Heart right ventricle (tissue), 16 donors: Measurements from ENCODE around the gene PCBD1. TPM values are rescaled to one million over a fixed set of nuclear protein-coding genes. Genes with fewer than 3 reads are reported as not detected.

Experiments
- ATAC-seq, 8 donors: fragments of 200-7000 bp; cut with Tn5 transposase; one replicate each; pipeline ENCODE4 v1.9.1; 2020; ENCODE audit warnings: mild to moderate bottlenecking in 8 of 8, moderate library complexity in 8 of 8, moderate number of reproducible peaks in 1 of 8
- DNase-seq, 2 donors: peaks; one replicate each; pipeline ENCODE4 v3.0.0-alpha.2; 2020
- H3K27ac ChIP-seq, 10 donors: fragments of 200-600 bp; sonication (generic) in 2 of 10; one replicate each; pipeline versions ENCODE4 v1.5.0 to v1.8.0; 2020 to 2022; ENCODE audit warnings: mild to moderate bottlenecking in 3 of 10
- H3K27me3 ChIP-seq, 7 donors: fragments of 200-600 bp; one replicate each; pipeline ENCODE4 v1.8.0; 2021 to 2022; ENCODE audit warnings: mild to moderate bottlenecking in 2 of 7
- H3K36me3 ChIP-seq, 9 donors: fragments of 200-600 bp; sonication (generic) in 1 of 9; one replicate each; pipeline versions ENCODE4 v1.5.0 to v1.8.0; 2020 to 2022; ENCODE audit warnings: mild to moderate bottlenecking in 2 of 9
- H3K4me1 ChIP-seq, 9 donors: fragments of 200-600 bp; sonication (generic) in 1 of 9; one replicate each; pipeline versions ENCODE4 v1.5.0 to v1.8.0; 2020 to 2022; ENCODE audit warnings: mild to moderate bottlenecking in 4 of 9
- H3K4me3 ChIP-seq, 10 donors: fragments of 200-600 bp; sonication (generic) in 2 of 10; one replicate each; pipeline versions ENCODE4 v1.5.0 to v1.8.0; 2020 to 2022; ENCODE audit warnings: mild to moderate bottlenecking in 7 of 10, moderate library complexity in 2 of 10
- H3K9me3 ChIP-seq, 11 donors: fragments of 200-600 bp in 10 of 11; sonication (generic) in 2 of 11; one replicate each; pipeline versions ENCODE4 v1.5.0 to v1.8.0; 2013 to 2022; ENCODE audit warnings: mild to moderate bottlenecking in 2 of 11, control low read depth in 1 of 11, moderate library complexity in 1 of 11
- CTCF ChIP-seq, 9 donors: fragments of 200-600 bp; sonication (generic) in 2 of 9; IDR thresholded peaks; one replicate each; pipeline versions ENCODE4 v1.5.0 to v1.8.0; 2021 to 2022; ENCODE audit warnings: antibody characterized with exemption in 9 of 9, mild to moderate bottlenecking in 5 of 9, moderate library complexity in 1 of 9
- WGBS, 2 donors: extraction: QIAGEN DNeasy Blood & Tissue Kit; methylation state at CpG; one replicate each; pipeline ENCODE4 v1.1.7; 2013; ENCODE audit warnings: inconsistent platforms in 1 of 2; 5-methylcytosine and 5-hydroxymethylcytosine counted together
- intact Hi-C, 10 donors: fragments of 100-400 bp; cut with DNase I; formaldehyde crosslinking; loops; one replicate each; pipeline versions ENCODE4 v1.11.1 to v1.14.2; 2022
- polyA plus RNA-seq, 2 donors: library from polyadenylated mRNA; stranded (reverse); fragments of 200-250 nt; gene quantifications; one replicate each; pipeline ENCODE4 v1.2.3, GENCODE V29; 2013
- total RNA-seq, 10 donors: library from RNA; stranded (reverse); fragmentation: NEBNext Ultra II Directional in 3 of 10; extraction: Animal tissue kit (Norgen Biotek cat#: 25700) in 3 of 10; gene quantifications; one replicate each; pipeline versions ENCODE4 v1.2.1 to v1.2.4, GENCODE V29; 2021 to 2023
- donor health status: Arrhythmogenic right ventricular cardiomyopathy.
- donor health status: ischemic (EF 13 %, LVEDD 7.1; RV severe dilation, severe dysfunction).
- donor health status: healthy with polysubstance abuse.
- donor health status: DM: no; HTN: yes; CAD: no.
- donor health status: DM: no; HTN: no; CAD: no.
- donor health status: ischemic (EF 25% LVEDD 6.9; RV normal size, moderate dysfunction).
- donor health status: ischemic (EF 25% LVEDD 5.7; RV mildly dilated, moderate dysfunction).
- donor health status: healthy.
- donor health status: DM: yes; HTN: yes; CAD: no.
- donor health status: Ischemic cardiomyopathy.
- donor health status: ischemic (EF 35%, LVEDD 5.7; RV mildly dilated, moderate dysfunction).
- donor health status: nonischemic (EF 11% LVEDD 7.7; RV severe dilation, severe dysfunction).
- donor health status: DM: yes; HTN: yes; CAD: no.
- donor health status: PGD.
- donor health status: ischemic (EF 29% LVEDD 5.4; RV normal size, mild dysfunction).
- donor health status: nonischemic (EF 23%, LVEDD 6.1; RV moderate dilation, normal function).

PCBD1 gene
- total and polyA plus RNA-seq, 12 donors, result 116 to 179 (median 141) TPM

GRCh38 chr10:70851597-70852475 is 36.5 kb downstream of the PCBD1 start:
- Histone ChIP-seq H3K9me3 (no peaks in the 10 kb centered on the region), H3K4me3 (no peak overlapping the region), H3K36me3 (peaks cover 0 to 86% (median 12%) of the 10 kb centered on the region in 9 donors), H3K4me1 (peaks cover 0 to 9% (median 6%) of the 10 kb centered on the region in 9 donors), H3K27me3 (no peaks in the 10 kb centered on the region), H3K27ac (no peak overlapping the region)
- intact Hi-C loops, result no loop called here
- TF ChIP-seq CTCF (IDR thresholded peaks at IDR 0.05), result no peak
- DNase-seq (no peak), ATAC-seq (no peak)
- 69 to 83% methylated on average over 5 of the region's 5 CpGs for WGBS, 2 donors

GRCh38 chr10:70850097-70850496 is 38.3 kb downstream of the PCBD1 start:
- no peaks in the 10 kb centered on the region for H3K27me3 ChIP-seq
- WGBS, 2 donors, result 84 to 90% methylated on average over 3 of the region's 3 CpGs
- peaks cover 0 to 9% (median 6%) of the 10 kb centered on the region in 9 donors for H3K4me1 ChIP-seq
- no peak for DNase-seq
- intact Hi-C loops, result no loop called here
- no peak for TF ChIP-seq CTCF (IDR thresholded peaks at IDR 0.05)
- H3K9me3 ChIP-seq, result no peaks in the 10 kb centered on the region
- no peak overlapping the region for H3K27ac ChIP-seq
- no peak overlapping the region for H3K4me3 ChIP-seq
- ATAC-seq, result no peak
- H3K36me3 ChIP-seq, result peaks cover 0 to 85% (median 12%) of the 10 kb centered on the region in 9 donors

- peaks cover 0 to 9% (median 6%) of the 10 kb centered on the region in 9 donors for H3K4me1 ChIP-seq
- H3K36me3 ChIP-seq, result peaks cover 0 to 85% (median 7%) of the 10 kb centered on the region in 9 donors
- WGBS, 2 donors, result 67 to 73% methylated on average over 2 of the region's 2 CpGs
- no peak overlapping the region for H3K4me3 ChIP-seq
- ATAC-seq (no peak), DNase-seq (no peak)
- no peaks in the 10 kb centered on the region for H3K9me3 ChIP-seq
- H3K27ac ChIP-seq, result no peak overlapping the region
- no peaks in the 10 kb centered on the region for H3K27me3 ChIP-seq
- intact Hi-C loops, result no loop called here
- no peak for TF ChIP-seq CTCF (IDR thresholded peaks at IDR 0.05)
Observed at GRCh38 chr10:70849582-70850016, 38.8 kb downstream of the PCBD1 start.

- WGBS, 2 donors, result 30 to 51% methylated on average over 1 of the region's 1 CpG
- Histone ChIP-seq H3K36me3 (peaks cover 0 to 72% (median 5%) of the 10 kb centered on the region in 9 donors), H3K9me3 (no peaks in the 10 kb centered on the region), H3K27ac (no peak overlapping the region), H3K4me1 (peaks cover 0 to 20% (median 6%) of the 10 kb centered on the region in 9 donors), H3K4me3 (no peak overlapping the region), H3K27me3 (no peaks in the 10 kb centered on the region)
- intact Hi-C loops, result no loop called here
- TF ChIP-seq CTCF (IDR thresholded peaks at IDR 0.05), result no peak
- ATAC-seq (peak in 2 of 8 donors; percentile 31 to 41), DNase-seq (no peak)
Observed at GRCh38 chr10:70847659-70848360, 40.6 kb downstream of the PCBD1 start.
